H9 (cell line): ENCODE data around the gene HIPK1. TPM values are rescaled to one million over a fixed set of nuclear protein-coding genes. Genes with fewer than 3 reads are reported as not detected.

Experiments used
- DNase-seq: peaks from one replicate; pipeline ENCODE4 v3.0.0-alpha.2; 2017
- H2AFZ ChIP-seq: one replicate; pipeline ENCODE4 v1.6.1; 2013; ENCODE audit warnings: mild to moderate bottlenecking, low read length, control low read depth, moderate library complexity
- H2AK5ac ChIP-seq: 2 replicates; pipeline ENCODE4 v1.6.1; 2013; ENCODE audit warnings: low read length, control low read depth, mixed read lengths; ENCODE audit not compliant: insufficient read length
- H2BK120ac ChIP-seq: one replicate; pipeline ENCODE4 v1.6.1; 2013; ENCODE audit warnings: low read depth, mild to moderate bottlenecking, low read length, control low read depth, inconsistent platforms; ENCODE audit not compliant: poor library complexity, severe bottlenecking
- H2BK12ac ChIP-seq: 2 replicates; pipeline ENCODE4 v1.6.1; 2013; ENCODE audit warnings: low read length, control low read depth, mixed read lengths, low read depth; ENCODE audit not compliant: insufficient read length
- H2BK15ac ChIP-seq: 2 replicates; pipeline ENCODE4 v1.6.1; 2013; ENCODE audit warnings: low read depth, low read length, control low read depth
- H2BK20ac ChIP-seq: one replicate; pipeline ENCODE4 v1.6.1; 2013; ENCODE audit warnings: low read depth, mild to moderate bottlenecking, low read length, control low read depth, inconsistent platforms; ENCODE audit not compliant: poor library complexity, severe bottlenecking
- H2BK5ac ChIP-seq: 2 replicates; pipeline ENCODE4 v1.6.1; 2013; ENCODE audit warnings: low read length, control low read depth, mixed read lengths; ENCODE audit not compliant: insufficient read length
- H3K14ac ChIP-seq: 2 replicates; pipeline ENCODE4 v1.6.1; 2013; ENCODE audit warnings: low read length, control low read depth; ENCODE audit not compliant: insufficient read depth
- H3K18ac ChIP-seq: 2 replicates; pipeline ENCODE4 v1.6.1; 2013; ENCODE audit warnings: low read depth, mild to moderate bottlenecking, mixed read lengths, low read length, control low read depth; ENCODE audit not compliant: insufficient read length
- H3K23ac ChIP-seq: 2 replicates; pipeline ENCODE4 v1.6.1; 2013; ENCODE audit warnings: low read length, control low read depth, mixed read lengths, low read depth; ENCODE audit not compliant: insufficient read length
- H3K23me2 ChIP-seq: 2 replicates; pipeline ENCODE4 v1.6.1; 2013; ENCODE audit warnings: low read depth, mild to moderate bottlenecking, mixed read lengths, low read length, control low read depth; ENCODE audit not compliant: insufficient read length, poor library complexity, severe bottlenecking
- H3K27ac ChIP-seq: 2 replicates; pipeline ENCODE4 v1.5.1; 2013; ENCODE audit warnings: low read length, control low read depth, mixed read lengths, low read depth; ENCODE audit not compliant: insufficient read length
- H3K27me3 ChIP-seq: 2 replicates; pipeline ENCODE4 v1.6.1; 2013; ENCODE audit warnings: low read length, control low read depth, inconsistent platforms; ENCODE audit not compliant: insufficient read depth
- H3K4ac ChIP-seq: 2 replicates; pipeline ENCODE4 v1.6.1; 2013; ENCODE audit warnings: low read depth, mild to moderate bottlenecking, control low read depth, inconsistent platforms, low read length, moderate library complexity
- H3K4me1 ChIP-seq: 2 replicates; pipeline ENCODE4 v1.6.1; 2013; ENCODE audit warnings: low read length, control low read depth, inconsistent platforms; ENCODE audit not compliant: insufficient read depth
- H3K4me2 ChIP-seq: 2 replicates; pipeline ENCODE4 v1.6.1; 2013; ENCODE audit warnings: low read length, control low read depth, mixed read lengths; ENCODE audit not compliant: insufficient read length, insufficient read depth
- H3K56ac ChIP-seq: 2 replicates; pipeline ENCODE4 v1.6.1; 2013; ENCODE audit warnings: low read depth, mild to moderate bottlenecking, mixed read lengths, low read length, control low read depth; ENCODE audit not compliant: insufficient read length
- H3K79me1 ChIP-seq: 2 replicates; pipeline ENCODE4 v1.6.1; 2013; ENCODE audit warnings: low read depth, mild to moderate bottlenecking, moderate library complexity, low read length, control low read depth, inconsistent platforms; ENCODE audit not compliant: insufficient read depth, poor library complexity, severe bottlenecking
- H3K79me2 ChIP-seq: 2 replicates; pipeline ENCODE4 v1.6.1; 2013; ENCODE audit warnings: low read length, control low read depth, inconsistent platforms; ENCODE audit not compliant: insufficient read depth
- H3K9ac ChIP-seq: 2 replicates; pipeline ENCODE4 v1.6.1; 2013; ENCODE audit warnings: low read length, control low read depth, mixed read lengths; ENCODE audit not compliant: insufficient read length; ENCODE audit errors: extremely low read depth
- H3K9me3 ChIP-seq: one replicate; pipeline ENCODE4 v1.6.1; 2013; ENCODE audit warnings: low read depth, low read length, inconsistent platforms; ENCODE audit not compliant: control insufficient read depth
- H3T11ph ChIP-seq: one replicate; pipeline ENCODE4 v1.6.1; 2013; ENCODE audit warnings: mild to moderate bottlenecking, low read length, control low read depth, inconsistent platforms
- H4K20me1 ChIP-seq: one replicate; pipeline ENCODE4 v1.6.1; 2013; ENCODE audit not compliant: control insufficient read depth, insufficient read length, insufficient read depth
- H4K5ac ChIP-seq: 2 replicates; pipeline ENCODE4 v1.6.1; 2013; ENCODE audit warnings: low read depth, mild to moderate bottlenecking, mixed read lengths, low read length, control low read depth; ENCODE audit not compliant: insufficient read length
- H4K8ac ChIP-seq: replicated peaks from 2 replicates; pipeline ENCODE4 v1.6.1; 2013; ENCODE audit warnings: low read length, control low read depth, mixed read lengths, low read depth; ENCODE audit not compliant: insufficient read length
- H4K91ac ChIP-seq: 2 replicates; pipeline ENCODE4 v1.6.1; 2013; ENCODE audit warnings: low read depth, mild to moderate bottlenecking, moderate library complexity, mixed read lengths, low read length, control low read depth; ENCODE audit not compliant: insufficient read length
- H3K27ac Mint-ChIP-seq, 3 experiments: 2 replicates in 2 of 3; 3 replicates in 1 of 3; pipeline ENCODE4 v1.8.0; 2020 to 2021; ENCODE audit warnings: mixed read lengths in 3 of 3, mild to moderate bottlenecking in 1 of 3, moderate library complexity in 1 of 3
- H3K27me3 Mint-ChIP-seq: 2 replicates; pipeline ENCODE4 v1.8.0; 2021; ENCODE audit warnings: low read depth, mild to moderate bottlenecking, moderate library complexity, mixed read lengths
- H3K36me3 Mint-ChIP-seq, 3 experiments: 2 replicates in 2 of 3; 3 replicates in 1 of 3; pipeline ENCODE4 v1.8.0; 2020 to 2021; ENCODE audit warnings: low read depth in 3 of 3, mixed read lengths in 3 of 3; ENCODE audit not compliant: insufficient read depth in 1 of 3
- H3K4me1 Mint-ChIP-seq, 2 experiments: 2 replicates each; pipeline ENCODE4 v1.8.0; 2020; ENCODE audit warnings: mixed read lengths in 2 of 2
- H3K4me3 Mint-ChIP-seq, 2 experiments: 2 replicates in 1 of 2; 3 replicates in 1 of 2; pipeline ENCODE4 v1.8.0; 2020 to 2021; ENCODE audit warnings: mild to moderate bottlenecking in 2 of 2, mixed read lengths in 2 of 2, moderate library complexity in 1 of 2
- H3K9me3 Mint-ChIP-seq, 2 experiments: 2 replicates in 1 of 2; 3 replicates in 1 of 2; pipeline ENCODE4 v1.8.0; 2020; ENCODE audit warnings: mild to moderate bottlenecking in 2 of 2, mixed read lengths in 2 of 2, moderate library complexity in 1 of 2
- CTCF ChIP-seq: fragments of 200-600 bp; sonication (generic); conservative IDR thresholded peaks from 3 replicates; pipeline ENCODE4 v1.8.0; 2021; ENCODE audit warnings: antibody characterized with exemption, mild to moderate bottlenecking
- WGBS: extraction: QIAGEN DNeasy Blood & Tissue Kit; methylation state at CpG from one replicate; pipeline ENCODE4 v1.1.7; 2013; ENCODE audit warnings: missing lambda C conversion rate, low lambda C conversion rate, mixed read lengths; ENCODE audit not compliant: insufficient read length; ENCODE audit errors: extremely low coverage; 5-methylcytosine and 5-hydroxymethylcytosine counted together
- total RNA-seq: library from RNA; stranded (reverse); gene quantifications from 2 replicates; pipeline ENCODE4 v1.2.1, GENCODE V29; 2021

HIPK1 gene
- total RNA-seq, 1 experiment from 2014 or later: 65.7 TPM

- Histone ChIP-seq H2BK5ac (no peak overlapping the region), H3K27me3 (no peaks in the 10 kb centered on the region), H3K18ac (no peak overlapping the region), H3K4me1 (no peaks in the 10 kb centered on the region), H2AFZ (no peak overlapping the region), H3K79me1 (no peaks in the 10 kb centered on the region), H2BK20ac (no peak overlapping the region), H3K9ac (no peak overlapping the region), H3K23me2 (no peaks in the 10 kb centered on the region), H4K91ac (no peak overlapping the region), H3T11ph (no peak overlapping the region), H4K8ac (no peak overlapping the region), H3K14ac (no peak overlapping the region), H3K79me2 (no peaks in the 10 kb centered on the region), H2BK12ac (no peak overlapping the region), H2BK120ac (no peak overlapping the region), H4K20me1 (no peaks in the 10 kb centered on the region), H3K56ac (no peak overlapping the region), H3K4me2 (no peak overlapping the region), H2AK5ac (no peak overlapping the region), H4K5ac (no peak overlapping the region), H3K27ac (no peak overlapping the region), H3K4ac (no peak overlapping the region), H2BK15ac (no peak overlapping the region), H3K9me3 (no peaks in the 10 kb centered on the region), H3K23ac (no peak overlapping the region)
- WGBS: no CpG with 5 or more reads among the region's 3 CpGs
- H3K36me3 Mint-ChIP-seq: peaks cover 2 to 16% (median 10%) of the 10 kb centered on the region in 3 experiments; a peak in 4 of 7 replicates
- H3K4me1 Mint-ChIP-seq: no peaks in the 10 kb centered on the region
- no peaks in the 10 kb centered on the region for H3K27me3 Mint-ChIP-seq
- no peak for TF ChIP-seq CTCF
- no peak overlapping the region for H3K27ac Mint-ChIP-seq
- no peaks in the 10 kb centered on the region for H3K9me3 Mint-ChIP-seq
- no peak overlapping the region for H3K4me3 Mint-ChIP-seq
- no peak for DNase-seq
Observed at GRCh38 chr1:113893267-113893666, 35.9 kb upstream of the HIPK1 start.
